Erythroblast (primary cell): Measurements from ENCODE around the gene HOXD13.

Experiments
- GATA1 ChIP-seq: IDR thresholded peaks from 2 replicates; pipeline ENCODE4 v1.6.1; 2011; ENCODE audit warnings: low read depth, mild to moderate bottlenecking, control low read depth, low read length, moderate library complexity
- POLR2A ChIP-seq: IDR thresholded peaks from 2 replicates; pipeline ENCODE4 v1.6.1; 2011; ENCODE audit warnings: mild to moderate bottlenecking, low read length

GRCh38 chr2:176056406-176056805, 36.1 kb upstream of the HOXD13 start:
- no peak for TF ChIP-seq POLR2A
- no peak for TF ChIP-seq GATA1
